GM18873 (cell line): ENCODE measurements around the gene NOL11.
"Not testable (repeated sequence)": the region's sequence is repeated elsewhere in the genome, so short reads cannot be mapped to it uniquely, and the experiment has no call there.

Experiments
- ATAC-seq: cut with Tn5 transposase; IDR thresholded peaks from one replicate; pipeline ENCODE4 v1.9.1; 2021; ENCODE audit warnings: mild to moderate bottlenecking, moderate library complexity, moderate number of reproducible peaks; ENCODE audit not compliant: unreplicated experiment, low FRiP score

Gene NOL11

DNA sequence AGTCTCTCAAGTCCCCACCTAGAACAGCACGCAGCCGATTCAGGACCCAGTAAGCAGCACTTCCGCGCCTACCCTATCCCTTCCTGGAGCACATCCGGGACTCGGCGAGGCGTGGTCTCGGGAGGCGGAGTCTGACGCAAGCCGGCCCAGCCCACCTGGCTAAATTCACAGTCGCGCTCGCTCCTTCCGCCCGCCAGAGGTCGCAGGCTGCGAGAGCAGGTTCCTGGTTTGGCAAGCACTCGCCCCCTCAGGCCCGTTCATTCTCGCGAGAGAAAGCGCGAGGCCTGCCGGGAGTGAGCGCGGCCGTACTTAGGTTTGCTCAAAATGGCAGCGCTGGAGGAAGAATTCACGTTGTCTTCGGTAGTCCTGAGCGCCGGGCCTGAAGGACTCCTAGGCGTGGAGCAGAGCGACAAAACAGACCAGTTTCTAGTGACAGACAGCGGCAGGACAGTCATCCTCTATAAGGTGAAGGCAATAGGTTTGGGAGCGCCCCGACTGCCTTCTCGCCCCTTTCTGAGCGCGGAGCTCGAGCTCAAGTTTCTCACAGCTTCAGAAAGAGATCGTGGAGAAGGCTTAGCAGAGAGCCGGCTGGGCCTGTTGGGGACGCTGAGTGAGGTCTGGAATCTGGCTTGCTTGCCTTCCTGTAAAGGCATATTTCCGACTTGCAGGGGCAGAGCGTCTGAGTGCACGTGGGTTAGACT lies at the start of gene NOL11:
Gene NOL11, plus strand, starts transcription at position 313 of the 701 bp plus-strand sequence. Its CDS starts 12 bp downstream, at position 325.
- ATAC-seq: peak; percentile 93

DNA sequence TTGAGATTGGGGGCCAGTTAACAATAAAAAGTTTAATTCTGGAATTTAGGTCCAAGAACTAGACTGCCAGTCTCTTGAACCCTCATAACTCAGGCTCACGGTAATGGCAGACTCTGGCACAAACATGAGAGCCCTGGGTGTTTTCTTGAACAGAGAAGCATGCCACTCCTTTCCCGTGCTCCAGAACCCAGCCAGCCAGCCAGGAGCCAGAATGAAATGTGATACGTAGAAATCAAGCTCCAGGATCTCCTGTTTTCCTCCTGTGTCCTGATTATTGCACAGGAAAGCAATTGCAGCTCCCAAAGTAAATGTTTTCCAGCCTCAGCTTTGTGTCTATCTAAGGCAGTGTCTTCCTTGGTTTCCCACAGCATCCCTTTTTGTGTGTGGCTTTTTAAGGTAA lies 46.2 kb upstream of the NOL11 start:
- ATAC-seq: no peak

DNA sequence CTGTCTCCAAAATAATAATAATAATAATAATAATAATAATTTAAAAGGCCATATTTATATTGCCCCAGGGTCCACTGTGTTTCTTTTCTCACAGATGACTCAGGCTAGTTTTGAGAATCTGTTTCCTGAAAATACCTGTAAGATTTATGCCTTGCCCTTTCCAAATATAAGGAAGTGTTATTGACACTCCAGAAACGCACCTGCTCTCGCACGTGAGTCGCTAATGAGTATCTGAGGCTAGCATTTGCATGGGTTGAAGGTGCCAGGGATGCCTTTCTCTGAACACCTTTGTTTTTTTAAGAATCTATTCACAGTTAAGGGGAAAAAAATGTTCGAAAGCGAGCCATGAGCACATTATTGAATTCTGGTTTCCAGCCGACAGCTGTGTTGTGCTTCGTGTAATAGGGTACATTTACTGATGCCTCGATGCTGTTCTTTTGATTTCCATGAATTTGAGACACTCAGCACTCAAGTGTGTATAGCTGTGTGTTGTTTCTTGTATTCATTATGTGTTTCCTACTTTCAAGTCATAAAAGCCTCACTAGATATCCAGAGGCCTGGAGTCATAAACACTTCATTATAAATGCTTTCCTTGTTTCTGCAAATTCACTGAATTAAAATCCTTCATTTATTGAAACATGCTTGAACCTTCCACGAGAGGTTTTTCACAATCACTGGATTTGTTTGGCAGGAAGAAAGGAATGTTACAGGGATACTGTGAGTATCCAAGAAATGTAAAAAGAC lies 45.0 kb upstream of the NOL11 start:
- no peak for ATAC-seq

- no peak for ATAC-seq
Observed at GRCh38 chr17:67675481-67675880, 42.3 kb upstream of the NOL11 start.

- ATAC-seq: no peak
Observed at GRCh38 chr17:67676305-67676704, 41.4 kb upstream of the NOL11 start.

DNA sequence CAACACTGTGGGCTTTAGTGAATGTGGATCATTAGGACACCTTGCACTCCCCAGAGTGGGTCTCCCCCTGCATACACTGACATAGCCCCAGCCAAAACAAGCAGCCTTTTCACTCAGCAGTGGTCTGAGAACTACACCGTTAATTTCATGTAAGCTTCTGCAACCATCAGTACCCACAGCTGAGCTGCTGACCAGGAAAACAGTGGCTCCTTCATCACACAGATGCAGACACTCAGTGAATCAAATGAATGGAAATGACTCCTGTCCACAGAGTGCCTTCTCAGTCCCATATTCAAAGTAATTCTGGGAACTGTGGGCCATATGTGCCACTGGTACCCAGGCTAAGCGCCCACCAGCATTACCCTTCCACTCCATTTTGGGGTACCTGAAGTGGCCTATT lies 39.3 kb upstream of the NOL11 start:
- no peak for ATAC-seq

DNA sequence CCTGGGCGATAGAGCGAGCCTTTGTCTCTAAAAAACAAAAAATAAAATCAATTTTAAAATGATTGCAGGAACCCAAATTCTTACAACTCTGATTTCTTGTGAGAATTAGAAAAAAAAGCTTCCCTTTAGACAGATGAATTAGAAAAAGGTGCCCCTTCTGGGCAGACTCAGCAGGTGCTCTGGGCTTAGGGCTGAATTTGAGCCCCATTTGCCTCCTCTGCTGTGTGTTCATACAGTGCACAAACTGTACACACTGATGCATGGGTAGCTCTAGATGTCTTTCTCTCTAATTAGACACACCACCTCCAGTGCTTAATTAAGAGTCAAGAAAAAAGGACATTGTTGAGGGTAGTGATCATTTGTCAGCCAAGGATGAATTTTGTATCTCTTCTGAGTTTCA lies 38.5 kb upstream of the NOL11 start:
- no peak for ATAC-seq

DNA sequence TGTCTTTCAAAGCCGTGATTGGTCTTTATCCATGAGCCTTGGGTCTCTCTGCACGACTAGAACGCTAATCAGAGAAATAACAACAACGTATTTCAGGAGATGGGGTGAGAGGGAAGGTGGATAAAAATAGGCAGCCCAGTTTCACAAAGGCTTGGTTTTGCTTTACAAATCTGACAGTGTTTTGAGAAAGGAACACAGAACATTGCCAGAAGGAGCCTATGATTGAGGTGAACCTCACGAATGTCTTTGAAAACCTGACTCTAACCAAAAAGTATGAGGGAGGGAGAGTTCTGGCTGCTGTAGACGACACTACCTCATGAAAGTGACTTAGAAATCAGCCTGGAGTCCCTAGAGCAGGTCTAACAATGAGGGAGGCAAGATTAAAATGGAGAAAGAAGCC lies 38.0 kb upstream of the NOL11 start:
- ATAC-seq: no peak

- no peak for ATAC-seq
Observed at GRCh38 chr17:67680445-67681224, 37.1 kb upstream of the NOL11 start.

- no peak for ATAC-seq
Observed at GRCh38 chr17:67682196-67682595, 35.5 kb upstream of the NOL11 start.

DNA sequence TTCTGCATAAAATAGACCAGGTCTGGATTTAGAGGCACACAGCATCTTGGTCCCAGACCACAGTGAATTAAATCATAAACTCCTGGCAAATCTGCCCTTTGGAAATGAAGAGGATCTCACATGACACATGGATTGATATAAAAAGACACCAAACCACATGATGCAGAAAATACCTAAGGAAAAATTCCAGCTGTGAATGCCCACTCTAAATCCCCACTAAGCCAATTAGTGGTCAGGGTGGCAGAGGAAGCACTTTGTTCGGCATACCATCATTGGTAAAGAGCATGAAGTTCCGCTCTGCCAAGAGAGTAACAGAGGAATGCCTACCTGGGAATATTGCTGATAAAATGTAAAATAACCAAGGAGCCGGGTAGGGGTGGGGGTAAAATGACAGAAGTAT lies 32.4 kb upstream of the NOL11 start:
- no peak for ATAC-seq

DNA sequence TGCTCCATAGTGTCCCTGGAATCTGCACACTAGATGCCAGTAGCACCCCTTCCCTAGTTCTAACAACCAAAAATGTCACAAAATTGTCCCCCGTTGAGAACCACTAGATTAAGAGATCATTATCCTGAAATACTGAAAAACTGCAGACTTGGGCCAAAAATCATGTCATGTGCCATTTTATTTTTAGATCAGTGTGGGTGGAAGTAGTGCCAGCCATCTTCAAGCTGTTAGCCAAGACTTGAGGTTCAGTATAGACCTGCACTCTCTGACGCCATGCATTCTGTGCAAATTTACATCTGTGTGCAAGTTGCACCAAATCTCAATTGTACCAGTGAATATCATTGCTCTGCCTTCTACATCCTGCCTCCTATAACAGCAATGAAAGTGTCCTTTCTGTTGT lies 31.5 kb upstream of the NOL11 start:
- no peak for ATAC-seq

- ATAC-seq: no peak
Observed at GRCh38 chr17:67687511-67687910, 30.2 kb upstream of the NOL11 start.

DNA sequence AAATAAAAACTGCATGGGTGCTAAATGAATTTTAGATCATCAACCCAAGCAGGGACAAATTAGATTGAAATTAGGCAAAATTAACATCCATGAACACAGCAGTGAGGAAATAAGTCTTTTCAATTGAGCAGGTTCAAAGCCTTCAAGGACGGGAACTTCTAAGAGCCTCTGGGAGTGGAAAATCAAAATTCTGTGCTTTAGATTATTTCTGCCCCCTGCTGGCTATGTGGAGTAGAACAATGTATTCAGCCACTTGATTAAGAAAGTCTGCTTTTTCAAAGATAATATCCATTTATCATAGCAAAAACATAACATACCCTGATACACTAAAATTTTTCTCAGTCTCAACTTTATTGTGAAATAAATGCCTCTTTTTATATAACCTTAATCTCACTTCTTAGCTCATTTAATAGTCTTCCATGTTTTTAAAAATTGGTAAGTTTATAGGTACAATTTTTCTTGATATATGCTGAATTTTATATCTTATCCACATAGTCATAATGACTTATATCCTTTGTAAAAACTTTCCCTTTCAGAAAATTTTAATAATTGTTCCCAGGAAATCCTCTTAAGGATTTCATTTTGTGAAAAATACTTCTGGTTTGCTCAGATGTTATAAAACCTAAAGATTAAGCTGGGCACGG lies 28.1 kb upstream of the NOL11 start:
- no peak for ATAC-seq

GRCh38 chr17:67693811-67694210 lies 23.9 kb upstream of the NOL11 start:
- ATAC-seq: no peak

DNA sequence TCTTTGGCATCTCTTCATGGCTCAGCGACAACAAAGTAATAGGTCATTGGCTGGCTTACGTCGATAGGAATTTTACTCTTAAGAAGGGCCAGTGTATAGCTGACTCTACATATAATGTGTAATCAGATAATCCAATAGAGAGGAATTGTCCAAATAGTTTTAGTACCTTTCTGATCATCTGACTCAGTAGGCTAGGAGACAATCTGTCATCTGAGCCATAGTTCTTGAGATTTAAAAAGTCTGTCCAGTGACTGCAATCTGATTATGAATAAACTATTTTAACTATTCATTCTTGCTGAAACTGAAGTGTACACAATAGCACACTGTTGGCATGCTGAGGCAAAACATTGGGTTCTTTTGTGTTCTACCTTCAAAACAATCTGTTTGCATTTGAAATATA lies 21.4 kb upstream of the NOL11 start:
- no peak for ATAC-seq

DNA sequence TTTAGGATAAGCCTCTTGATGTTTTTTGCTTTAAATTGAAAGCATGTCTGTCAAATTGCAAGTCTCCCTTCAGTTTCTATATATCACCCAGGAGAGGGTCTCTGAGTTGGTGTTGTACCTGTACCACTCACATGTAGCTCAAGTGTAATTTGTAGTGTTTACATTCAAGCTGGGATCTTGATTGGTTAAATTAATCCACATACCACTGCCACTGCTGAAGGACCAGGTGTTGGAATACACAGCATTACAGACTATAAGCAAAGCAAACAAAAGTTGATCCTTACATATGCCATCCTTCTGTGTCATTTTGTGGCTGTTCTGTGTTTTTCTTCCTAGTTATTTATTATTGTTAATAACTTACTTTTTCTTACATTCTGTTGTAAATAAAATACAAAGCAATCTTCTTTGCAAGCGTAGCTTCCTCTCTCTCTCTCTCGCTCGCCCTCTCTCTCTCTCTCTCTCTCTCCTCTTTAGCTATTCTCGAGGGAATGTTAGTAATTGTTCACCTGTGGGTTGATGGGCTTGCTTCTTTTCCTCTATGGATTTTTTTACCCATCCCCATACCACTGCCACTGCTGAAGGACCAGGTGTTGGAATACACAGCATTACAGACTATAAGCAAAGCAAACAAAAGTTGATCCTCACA lies 20.8 kb upstream of the NOL11 start:
- no peak for ATAC-seq

DNA sequence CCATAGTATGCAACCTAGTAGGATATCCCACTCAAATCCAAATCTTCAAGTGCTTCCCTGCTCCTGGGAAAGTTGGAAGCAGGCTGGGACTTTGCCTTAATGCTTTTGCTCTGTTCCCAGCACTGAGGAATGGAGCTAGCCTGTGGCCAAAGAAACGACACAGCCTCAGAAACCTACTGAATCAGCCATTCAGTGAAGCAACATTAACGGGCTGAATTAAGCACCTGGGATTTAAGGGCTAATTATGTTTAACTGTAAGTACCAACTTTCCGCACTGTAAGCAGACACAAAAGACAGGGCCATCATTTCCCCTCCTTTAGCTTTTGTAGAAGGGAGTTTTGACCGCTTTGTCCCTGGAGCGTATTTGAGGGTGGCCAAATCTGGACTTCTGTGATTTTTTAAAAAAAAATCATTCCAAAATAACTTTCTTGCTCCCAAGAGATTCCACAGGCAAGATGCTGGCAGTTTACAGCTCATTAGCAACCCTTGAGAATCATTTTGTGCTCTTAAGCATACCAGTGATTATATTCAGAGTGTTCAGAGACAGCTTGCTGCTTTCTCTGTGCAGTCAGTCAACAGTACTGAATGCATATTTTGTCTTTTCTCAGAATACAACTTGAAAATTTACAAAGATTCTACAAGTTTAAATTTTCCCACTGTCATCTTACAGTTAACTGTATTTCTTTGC lies 17.6 kb upstream of the NOL11 start:
- no peak for ATAC-seq

- ATAC-seq: no peak
Observed at GRCh38 chr17:67700725-67701119, 17.0 kb upstream of the NOL11 start.

GRCh38 chr17:67702861-67703260 lies 14.9 kb upstream of the NOL11 start:
- ATAC-seq: not testable (repeated sequence)
